Endothelial cell of umbilical vein (primary cell): Measurements from ENCODE around the gene KCP. TPM values are rescaled to one million over a fixed set of nuclear protein-coding genes. Genes with fewer than 3 reads are reported as not detected.

Experiments used
- BruUV-seq: library from RNA; stranded (reverse); fragments of 400-500 nt; replicated peaks from 2 replicates; lab custom pipeline; 2021; lab: Mats Ljungman, UMichigan
- CTCF ChIA-PET: fragments of 300-600, 350-600 bp; sonication (Branson Sonifier 250); formaldehyde crosslinking; loops from one replicate; lab custom pipeline; 2021; ENCODE audit warnings: antibody characterized with exemption, inconsistent platforms; lab: Charles Lee
- POLR2A ChIA-PET: fragments of 300-600, 350-600 bp; sonication (Branson Sonifier 250); formaldehyde crosslinking; loops from one replicate; lab custom pipeline; 2021; ENCODE audit warnings: antibody characterized with exemption, inconsistent platforms; lab: Charles Lee
- DNase-seq: peaks from one replicate; pipeline ENCODE4 v3.0.0-alpha.2; 2011; ENCODE audit warnings: low read depth, low spot score
- FAIRE-seq: peaks from 2 replicates; lab custom pipeline; 2011; peaks lifted over from hg19 to GRCh38; lab: Jason Lieb, UNC
- H2AFZ ChIP-seq: 2 replicates; pipeline ENCODE4 v1.6.0; 2012; ENCODE audit warnings: low read depth, low read length, control low read depth, inconsistent platforms
- H3K27ac ChIP-seq: 2 replicates; pipeline ENCODE4 v1.5.1; 2011; ENCODE audit warnings: low read depth, mild to moderate bottlenecking, control low read depth, low read length, moderate library complexity; ENCODE audit not compliant: insufficient read depth
- H3K27me3 ChIP-seq, 2 experiments: 2 replicates each; pipeline versions ENCODE4 v1.6.0 to v1.6.1; 2011; ENCODE audit warnings: low read length in 2 of 2, mixed read lengths in 1 of 2; ENCODE audit not compliant: control insufficient read depth in 2 of 2, insufficient read depth in 2 of 2
- H3K36me3 ChIP-seq, 2 experiments: 2 replicates in 1 of 2; 3 replicates in 1 of 2; pipeline ENCODE4 v1.5.1; 2011; ENCODE audit warnings: low read length in 2 of 2, mild to moderate bottlenecking in 1 of 2, moderate library complexity in 1 of 2; ENCODE audit not compliant: control insufficient read depth in 2 of 2, insufficient read depth in 2 of 2; ENCODE audit errors: extremely low read depth in 1 of 2
- H3K4me1 ChIP-seq: 3 replicates; pipeline ENCODE4 v1.5.1; 2011; ENCODE audit warnings: mild to moderate bottlenecking, low read length; ENCODE audit not compliant: control insufficient read depth, insufficient read depth; ENCODE audit errors: extremely low read depth
- H3K4me2 ChIP-seq: 2 replicates; pipeline ENCODE4 v1.6.1; 2011; ENCODE audit warnings: low read length, control low read depth, mixed read lengths; ENCODE audit not compliant: insufficient read depth
- H3K4me3 ChIP-seq, 3 experiments: fragments of 200-600 bp in 1 of 3; sonication (generic), shearing (Covaris generic) in 1 of 3; replicated peaks in 1 of 3; 2 replicates each; pipeline ENCODE4 v1.5.1; 2011 to 2016; ENCODE audit warnings: control low read depth in 3 of 3, low read length in 3 of 3, mild to moderate bottlenecking in 2 of 3, inconsistent platforms in 1 of 3, low read depth in 1 of 3, moderate library complexity in 1 of 3; ENCODE audit not compliant: insufficient read depth in 1 of 3
- H3K79me2 ChIP-seq: 2 replicates; pipeline ENCODE4 v1.6.0; 2012; ENCODE audit warnings: low read length, inconsistent platforms; ENCODE audit not compliant: control insufficient read depth, insufficient read depth
- H3K9ac ChIP-seq: replicated peaks from 2 replicates; pipeline ENCODE3; 2011; ENCODE audit warnings: low read length, control low read depth; ENCODE audit not compliant: insufficient read depth; ENCODE audit errors: extremely low read depth
- H3K9me1 ChIP-seq: replicated peaks from 3 replicates; pipeline ENCODE4 v1.6.0; 2011; ENCODE audit warnings: mild to moderate bottlenecking, low read length; ENCODE audit not compliant: control insufficient read depth, insufficient read depth; ENCODE audit errors: extremely low read depth
- H3K9me3 ChIP-seq: replicated peaks from 2 replicates; pipeline ENCODE4 v1.5.1; 2012; ENCODE audit warnings: low read length, inconsistent platforms; ENCODE audit not compliant: control insufficient read depth, insufficient read depth
- H4K20me1 ChIP-seq: replicated peaks from 2 replicates; pipeline ENCODE3; 2011; ENCODE audit warnings: mild to moderate bottlenecking, low read length; ENCODE audit not compliant: control insufficient read depth, insufficient read depth; ENCODE audit errors: extremely low read depth
- CTCF ChIP-seq, 2 donors: IDR thresholded peaks; 1 replicate in 1 of 2; 2 replicates in 1 of 2; pipeline ENCODE4 v1.5.1; 2011; ENCODE audit warnings: low read length in 2 of 2, mild to moderate bottlenecking in 2 of 2, moderate library complexity in 2 of 2, control low read depth in 1 of 2, inconsistent platforms in 1 of 2, low read depth in 1 of 2; ENCODE audit not compliant: insufficient read depth in 1 of 2; ENCODE audit errors: extremely low read depth in 1 of 2
- EZH2 ChIP-seq: IDR thresholded peaks from 2 replicates; pipeline ENCODE4 v1.6.1; 2012; ENCODE audit warnings: borderline replicate concordance, low read depth, mild to moderate bottlenecking, moderate library complexity, low read length, inconsistent platforms; ENCODE audit not compliant: severe bottlenecking
- FOS ChIP-seq: IDR thresholded peaks from 2 replicates; pipeline ENCODE4 v1.6.1; 2011; ENCODE audit warnings: mild to moderate bottlenecking, low read length, moderate library complexity, borderline replicate concordance; ENCODE audit not compliant: insufficient read depth
- GATA2 ChIP-seq: IDR thresholded peaks from 2 replicates; pipeline ENCODE4 v1.7.0; 2011; ENCODE audit warnings: low read depth, mild to moderate bottlenecking, moderate library complexity, mixed read lengths, low read length; ENCODE audit not compliant: insufficient read length, insufficient read depth
- JUN ChIP-seq: IDR thresholded peaks from 2 replicates; pipeline ENCODE4 v1.6.1; 2011; ENCODE audit warnings: borderline replicate concordance, low read depth; ENCODE audit not compliant: insufficient read length, insufficient read depth
- MAX ChIP-seq: IDR thresholded peaks from 2 replicates; pipeline ENCODE4 v1.6.1; 2011; ENCODE audit not compliant: insufficient read depth, insufficient read length
- MYC ChIP-seq: IDR thresholded peaks from one replicate; pipeline ENCODE4 v1.6.1; 2011; ENCODE audit warnings: mild to moderate bottlenecking, low read depth, low read length
- POLR2A ChIP-seq: IDR thresholded peaks from 2 replicates; pipeline ENCODE4 v1.6.1; 2012; ENCODE audit warnings: low read depth, mild to moderate bottlenecking, control low read depth, low read length
- POLR2AphosphoS5 ChIP-seq: IDR thresholded peaks from 2 replicates; pipeline ENCODE4 v1.6.1; 2012; ENCODE audit warnings: low read depth, mild to moderate bottlenecking, control low read depth, low read length, moderate library complexity; ENCODE audit not compliant: insufficient read depth
- dilution Hi-C: fragments of 300-500 bp; cut with MboI; formaldehyde crosslinking; loops from one replicate; pipeline ENCODE4 v1.15.0; 2019; ENCODE audit warnings: low sequenced_read_pairs; ENCODE audit not compliant: extremely low pct_ligation_motif_present
- intact Hi-C: fragments of 100-400 bp; cut with micrococcal nuclease; formaldehyde crosslinking; loops from one replicate; pipeline ENCODE4 v1.10.0; 2022
- polyA plus RNA-seq, 4 experiments: library from polyadenylated mRNA; depleted of rRNA in 3 of 4; stranded (reverse) in 3 of 4; unstranded in 1 of 4; fragments of >200 nt; gene quantifications; 2 replicates each; pipeline versions ENCODE4 v1.2.1 to v1.2.3, GENCODE V29; 2011 to 2012; ENCODE audit warnings: missing spikeins in 1 of 4
- total RNA-seq: library from RNA; stranded (reverse); gene quantifications from 2 replicates; pipeline ENCODE4 v1.2.3, GENCODE V29; 2021

The KCP gene
- total and polyA plus RNA-seq, 2 donors (not counting 3 experiments of a cell fraction or from before 2014, with no cell fraction given): not detected

- Histone ChIP-seq H3K9me3 (no peaks in the 10 kb centered on the region), H3K9ac (no peak overlapping the region), H3K36me3 (no peaks in the 10 kb centered on the region), H3K4me3 (no peak overlapping the region), H4K20me1 (no peaks in the 10 kb centered on the region), H3K79me2 (no peaks in the 10 kb centered on the region), H3K27ac (no peak overlapping the region), H3K4me1 (peaks cover 7% of the 10 kb centered on the region), H3K9me1 (no peaks in the 10 kb centered on the region), H2AFZ (no peak overlapping the region), H3K27me3 (peaks cover 16 to 17% of the 10 kb centered on the region in 2 experiments), H3K4me2 (no peak overlapping the region)
- DNase-seq (no peak), FAIRE-seq (no peak)
- CTCF ChIA-PET: interaction anchor here (1.2 kb wide), 1 partner anchor 31 kb away, joined by 3 read pairs; no protein-coding TSS in a partner anchor
- TF ChIP-seq EZH2: no peak
- TF ChIP-seq CTCF (IDR thresholded peaks at IDR 0.05; ENCODE audit: extremely low read depth in 1 of 2, insufficient read depth in 1 of 2, low read depth in 1 of 2, low read length in 2 of 2): no peak
- TF ChIP-seq GATA2: no peak
- no peak for TF ChIP-seq POLR2AphosphoS5
- no peak for TF ChIP-seq MYC
- no peak for TF ChIP-seq POLR2A
- TF ChIP-seq MAX: no peak
- TF ChIP-seq JUN: no peak
- TF ChIP-seq FOS: no peak
- intact Hi-C loops: no loop called here
- POLR2A ChIA-PET: no interaction called here
- no TSS peak for BruUV-seq
- dilution Hi-C loops: no loop called here
Measured at GRCh38 chr7:128941946-128942526, 31.5 kb upstream of the KCP start.
